Endothelial cell of umbilical vein (primary cell): ENCODE results near the gene ZNF736.
"Not testable (repeated sequence)": the region's sequence is repeated elsewhere in the genome, so short reads cannot be mapped to it uniquely, and the experiment has no call there.

Experiments used
- EZH2 ChIP-seq: IDR thresholded peaks from 2 replicates; pipeline ENCODE4 v1.6.1; 2012; ENCODE audit warnings: borderline replicate concordance, low read depth, mild to moderate bottlenecking, moderate library complexity, low read length, inconsistent platforms; ENCODE audit not compliant: severe bottlenecking
- POLR2A ChIP-seq: IDR thresholded peaks from 2 replicates; pipeline ENCODE4 v1.6.1; 2012; ENCODE audit warnings: low read depth, mild to moderate bottlenecking, control low read depth, low read length

DNA sequence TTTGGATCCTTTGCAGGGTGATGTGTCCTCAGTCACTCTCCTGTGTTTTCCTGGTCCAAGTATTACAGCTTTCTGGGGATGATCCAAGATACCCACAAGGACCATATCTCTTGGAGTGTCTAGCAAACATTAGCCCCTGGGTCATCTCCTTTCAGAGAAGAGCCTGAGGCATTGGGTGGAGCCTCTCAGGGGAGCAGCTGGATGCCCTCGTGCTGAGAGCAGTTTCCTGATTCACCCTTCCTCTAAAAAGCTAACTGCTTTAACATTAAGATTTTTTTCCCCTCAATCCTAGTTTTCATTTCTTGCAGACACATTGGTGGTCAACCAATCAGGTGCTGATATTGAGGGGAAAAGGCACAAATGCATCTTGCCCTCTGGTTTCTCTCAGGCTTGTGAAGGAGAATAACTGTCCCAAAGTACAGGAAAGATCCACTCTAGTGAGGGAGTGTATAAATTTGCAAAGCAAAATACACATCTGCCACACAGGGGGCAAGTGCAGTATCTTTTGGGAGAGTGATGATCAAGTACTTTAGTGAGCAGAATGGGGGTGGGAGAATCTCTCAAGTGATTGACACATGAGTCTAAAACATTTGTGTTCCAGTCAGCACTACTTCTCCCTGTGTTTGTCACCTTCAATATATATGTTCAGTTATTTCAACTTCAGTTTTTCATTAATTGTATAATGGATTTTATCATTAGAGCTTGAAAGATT is 2.4 kb downstream of the ZNF736 start:
- not testable (repeated sequence) for TF ChIP-seq POLR2A, EZH2
